ENCODE results near the gene NHSL2. TPM values are rescaled to one million over a fixed set of nuclear protein-coding genes. Genes with fewer than 3 reads are reported as not detected.
A peak's percentile ranks its signal among the peaks of the same experiment; 100 is the strongest.

Gene NHSL2
- total and polyA plus RNA-seq, 4 experiments from 2014 or later: 8.1 to 27.2 (median 10.6) TPM

DNA sequence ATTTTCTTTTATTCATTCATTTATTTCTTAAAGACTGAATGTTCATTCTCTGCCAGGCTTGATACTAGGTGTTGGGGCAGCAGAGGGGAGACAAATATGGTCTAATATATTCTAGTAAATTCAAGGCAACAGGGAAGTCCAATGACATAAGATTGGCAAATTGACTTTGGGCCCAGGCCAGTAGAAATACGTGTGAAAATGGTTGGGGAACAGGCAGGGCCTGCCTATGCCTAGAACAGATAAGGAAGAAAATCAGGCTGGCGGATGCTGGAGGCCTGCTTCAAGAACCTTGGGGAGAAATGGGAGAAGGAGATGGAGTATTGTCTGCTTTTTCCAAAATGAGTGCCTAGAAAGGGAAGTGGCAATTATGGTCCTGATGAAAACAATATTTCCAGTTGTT, 112.4 kb downstream of the NHSL2 start:
- Mint-ChIP-seq H3K27ac (no peak overlapping the region), H3K9me3 (no peaks in the 10 kb centered on the region), H3K4me1 (peaks cover 18 to 38% (median 24%) of the 10 kb centered on the region in 4 donors), H3K36me3 (no peaks in the 10 kb centered on the region), H3K4me3 (no peak overlapping the region), H3K27me3 (no peaks in the 10 kb centered on the region)
- H3K36me3 ChIP-seq (ENCODE audit: insufficient read depth, low read length): no peaks in the 10 kb centered on the region
- H3K9me3 ChIP-seq (ENCODE audit: control insufficient read depth in 1 of 2, low read length in 2 of 2): no peaks in the 10 kb centered on the region
- H3K4me1 ChIP-seq (ENCODE audit: insufficient read depth, low read length): peaks cover 34% of the 10 kb centered on the region
- H3K4me3 ChIP-seq (ENCODE audit: low read length in 2 of 2): no peak overlapping the region
- no peak overlapping the region for H3K27ac ChIP-seq (ENCODE audit: low read depth, low read length)
- no peak for DNase-seq
- POLR2A ChIA-PET (ENCODE audit: partially characterized antibody): interaction anchor here (1.0 kb wide), 1 partner anchor 109 kb away, joined by 3 read pairs; the partner anchor contains the start of gene RTL5
- intact Hi-C loops (cut with micrococcal nuclease): no loop called here
- CTCF ChIA-PET (ENCODE audit: partially characterized antibody): interaction anchor here (1.3 to 11.0 kb wide), 7 partner anchors 7 to 105 kb away, joined by 4 to 241 read pairs (median 13); partner anchors contain the start of gene RTL5
- H3K27me3 ChIP-seq (ENCODE audit: insufficient read depth, low read length): no peaks in the 10 kb centered on the region

DNA sequence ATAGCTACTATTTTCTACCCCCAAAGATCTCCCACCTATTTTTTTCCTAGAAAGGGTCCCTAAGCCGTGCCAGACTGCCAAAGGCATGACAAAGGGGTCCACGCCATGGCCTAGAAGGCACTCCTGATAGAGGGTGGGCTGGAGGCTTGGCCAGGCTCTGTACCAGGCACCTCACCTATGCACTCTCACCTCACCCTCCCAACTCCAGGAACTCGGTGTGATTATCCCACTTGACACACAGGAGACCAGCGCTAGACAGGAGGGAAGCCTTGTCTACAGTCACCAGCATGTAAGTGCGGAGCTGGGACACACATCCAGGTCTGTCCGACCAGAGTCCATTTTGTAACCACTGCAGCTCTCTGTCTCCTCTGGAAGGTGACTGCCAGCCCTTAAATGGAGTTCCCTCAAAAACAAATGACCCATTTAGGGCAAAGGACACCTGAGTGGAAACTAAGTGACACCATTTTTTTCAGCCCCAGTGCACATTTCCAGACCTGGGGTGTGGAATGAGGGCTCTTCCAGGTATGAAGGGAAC, 114.7 kb downstream of the NHSL2 start:
- Histone ChIP-seq H3K36me3 (ENCODE audit: insufficient read depth, low read length) (no peaks in the 10 kb centered on the region), H3K9me3 (ENCODE audit: control insufficient read depth in 1 of 2, low read length in 2 of 2) (no peaks in the 10 kb centered on the region), H3K4me3 (ENCODE audit: low read length in 2 of 2) (no peak overlapping the region), H3K27ac (ENCODE audit: low read depth, low read length) (no peak overlapping the region), H3K4me1 (ENCODE audit: insufficient read depth, low read length) (peaks cover 25% of the 10 kb centered on the region), H3K27me3 (ENCODE audit: insufficient read depth, low read length) (no peaks in the 10 kb centered on the region)
- H3K27me3 Mint-ChIP-seq: no peaks in the 10 kb centered on the region
- H3K27ac Mint-ChIP-seq: no peak overlapping the region
- DNase-seq: no peak
- intact Hi-C loops (cut with micrococcal nuclease): no loop called here
- H3K9me3 Mint-ChIP-seq: no peaks in the 10 kb centered on the region
- no peak overlapping the region for H3K4me3 Mint-ChIP-seq
- peaks cover 16 to 25% (median 17%) of the 10 kb centered on the region in 4 donors for H3K4me1 Mint-ChIP-seq
- no peaks in the 10 kb centered on the region for H3K36me3 Mint-ChIP-seq
- ChIA-PET CTCF (ENCODE audit: partially characterized antibody) (interaction anchor here (11.0 kb wide), 1 partner anchor 103 kb away, joined by 241 read pairs; the partner anchor contains the start of gene RTL5), POLR2A (ENCODE audit: partially characterized antibody) (no interaction called here)

DNA sequence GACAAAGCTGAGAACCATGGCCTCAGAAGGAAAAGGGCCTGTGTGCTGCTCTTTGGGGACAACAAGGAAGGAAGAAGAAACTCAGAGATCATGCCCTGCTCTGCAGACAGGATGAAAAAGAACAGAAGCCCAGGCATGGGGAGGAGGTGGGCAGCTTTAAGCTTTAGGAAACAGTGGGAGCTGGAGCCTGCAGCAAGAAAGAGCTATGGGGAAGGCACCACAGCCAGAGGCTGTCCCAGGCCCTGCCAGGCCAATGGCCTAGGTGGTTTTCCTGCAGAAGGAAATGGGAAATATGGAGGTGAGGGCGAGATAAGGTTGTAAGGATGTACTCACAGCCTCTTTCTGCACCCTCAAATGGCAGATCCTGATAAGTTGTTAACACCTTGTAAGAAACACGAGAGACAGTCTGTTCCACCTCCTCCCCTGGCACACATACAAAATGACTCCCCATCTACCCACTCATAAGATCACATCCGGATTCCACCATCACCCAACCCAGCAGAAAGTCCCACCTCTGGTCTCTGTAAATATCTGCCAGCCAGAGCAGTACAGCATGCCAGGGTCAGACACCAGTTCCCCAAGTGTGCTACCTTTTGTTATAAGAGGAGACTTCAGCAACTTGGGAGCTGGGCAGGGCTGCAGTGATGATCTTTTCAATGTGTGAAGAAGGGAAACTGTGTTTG, 115.8 kb downstream of the NHSL2 start:
- Histone ChIP-seq H3K4me1 (ENCODE audit: insufficient read depth, low read length) (peaks cover 13% of the 10 kb centered on the region), H3K36me3 (ENCODE audit: insufficient read depth, low read length) (no peaks in the 10 kb centered on the region), H3K27me3 (ENCODE audit: insufficient read depth, low read length) (no peaks in the 10 kb centered on the region), H3K27ac (ENCODE audit: low read depth, low read length) (no peak overlapping the region), H3K9me3 (ENCODE audit: control insufficient read depth in 1 of 2, low read length in 2 of 2) (no peaks in the 10 kb centered on the region), H3K4me3 (ENCODE audit: low read length in 2 of 2) (no peak overlapping the region)
- DNase-seq: no peak
- H3K27me3 Mint-ChIP-seq: no peaks in the 10 kb centered on the region
- H3K9me3 Mint-ChIP-seq: no peaks in the 10 kb centered on the region
- H3K36me3 Mint-ChIP-seq: no peaks in the 10 kb centered on the region
- POLR2A ChIA-PET (ENCODE audit: partially characterized antibody): no interaction called here
- intact Hi-C loops (cut with micrococcal nuclease): no loop called here
- peak overlapping the region in 1 of 7 donors; percentile 61 for H3K27ac Mint-ChIP-seq
- H3K4me3 Mint-ChIP-seq: peak overlapping the region in 1 of 8 donors; percentile 27
- CTCF ChIA-PET (ENCODE audit: partially characterized antibody): interaction anchor here (0.6 to 11.0 kb wide), 2 partner anchors 102 to 545 kb away, joined by 5 to 241 read pairs; partner anchors contain the start of gene RTL5
- peaks cover 5 to 14% (median 7%) of the 10 kb centered on the region in 4 donors for H3K4me1 Mint-ChIP-seq

DNA sequence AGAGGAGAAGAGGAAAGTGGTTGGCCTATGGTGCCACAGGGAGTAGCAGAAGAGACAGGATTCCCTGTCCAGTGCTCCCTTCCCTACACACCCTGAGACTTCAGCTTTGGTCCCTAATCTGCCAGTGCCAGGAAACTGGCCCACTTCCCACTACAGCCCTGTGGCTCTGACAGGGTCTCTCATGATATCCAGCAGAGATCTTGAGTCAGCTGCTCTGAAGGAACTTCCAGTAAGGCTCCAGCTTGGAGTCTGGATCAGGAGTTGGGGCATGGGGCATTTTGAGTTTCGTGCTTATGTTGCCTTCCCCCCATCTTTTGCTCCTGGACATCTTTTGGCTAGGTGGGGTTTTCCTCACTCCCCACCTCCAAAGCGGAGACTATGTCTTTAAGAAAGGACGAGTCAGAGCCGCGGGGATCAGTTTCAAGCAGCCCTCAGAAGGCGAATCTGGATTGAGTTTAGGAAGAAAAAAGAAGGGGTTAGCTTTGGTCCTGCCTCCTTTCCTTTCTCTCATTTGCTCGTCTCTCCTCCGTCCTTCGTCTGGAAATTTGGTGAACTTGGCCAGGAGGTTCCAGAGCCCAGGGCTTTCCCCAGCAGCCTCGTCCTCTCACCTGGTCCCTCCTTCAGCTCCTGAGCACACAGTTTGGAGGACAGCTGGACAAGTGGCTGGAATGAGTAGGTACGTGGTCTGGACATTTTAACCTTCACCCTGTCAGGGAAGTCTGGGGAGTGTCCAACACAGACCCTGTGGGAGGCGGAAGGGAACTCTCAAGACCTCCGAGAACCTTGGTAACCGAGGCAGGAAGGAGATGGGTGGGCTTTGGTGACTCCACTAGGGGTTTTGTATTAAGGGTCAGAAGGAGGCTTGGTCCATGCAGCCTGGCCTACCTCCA, 116.6 kb downstream of the NHSL2 start:
- no peak overlapping the region for H3K4me3 ChIP-seq (ENCODE audit: low read length in 2 of 2)
- H3K36me3 ChIP-seq (ENCODE audit: insufficient read depth, low read length): no peaks in the 10 kb centered on the region
- Mint-ChIP-seq H3K36me3 (no peaks in the 10 kb centered on the region), H3K4me3 (no peak overlapping the region), H3K4me1 (peaks cover 3 to 7% (median 5%) of the 10 kb centered on the region in 4 donors), H3K27ac (no peak overlapping the region), H3K27me3 (no peaks in the 10 kb centered on the region), H3K9me3 (no peaks in the 10 kb centered on the region)
- DNase-seq: no peak
- no peak overlapping the region for H3K27ac ChIP-seq (ENCODE audit: low read depth, low read length)
- H3K4me1 ChIP-seq (ENCODE audit: insufficient read depth, low read length): peaks cover 7% of the 10 kb centered on the region
- H3K9me3 ChIP-seq (ENCODE audit: control insufficient read depth in 1 of 2, low read length in 2 of 2): no peaks in the 10 kb centered on the region
- intact Hi-C loops (cut with micrococcal nuclease): no loop called here
- H3K27me3 ChIP-seq (ENCODE audit: insufficient read depth, low read length): no peaks in the 10 kb centered on the region
- ChIA-PET CTCF (ENCODE audit: partially characterized antibody) (interaction anchor here (0.8 to 11.0 kb wide), 2 partner anchors 28 to 101 kb away, joined by 3 to 241 read pairs; partner anchors contain the start of gene RTL5), POLR2A (ENCODE audit: partially characterized antibody) (no interaction called here)

DNA sequence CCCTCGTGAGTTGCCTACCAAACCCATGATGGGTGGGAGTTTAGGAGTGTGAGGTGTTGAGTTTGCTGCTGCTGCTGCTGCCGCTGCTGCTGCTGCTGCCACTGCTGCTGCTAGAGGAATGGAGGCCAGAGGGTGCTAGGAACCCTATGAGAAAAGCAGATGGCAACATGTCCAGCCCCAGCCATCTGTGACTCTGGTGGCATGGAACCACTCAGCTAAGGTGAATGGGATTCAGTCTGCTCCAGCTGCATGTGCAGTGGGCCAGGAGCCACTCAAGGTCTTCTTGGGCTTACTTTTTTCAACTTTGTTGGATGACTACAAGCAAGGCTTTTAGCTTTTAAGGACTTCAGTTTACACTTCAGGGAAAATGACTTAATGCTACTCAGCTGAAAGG, 117.3 kb downstream of the NHSL2 start:
- Histone ChIP-seq H3K4me1 (ENCODE audit: insufficient read depth, low read length) (peaks cover 7% of the 10 kb centered on the region), H3K4me3 (ENCODE audit: low read length in 2 of 2) (no peak overlapping the region), H3K36me3 (ENCODE audit: insufficient read depth, low read length) (no peaks in the 10 kb centered on the region), H3K27me3 (ENCODE audit: insufficient read depth, low read length) (no peaks in the 10 kb centered on the region), H3K9me3 (ENCODE audit: control insufficient read depth in 1 of 2, low read length in 2 of 2) (no peaks in the 10 kb centered on the region), H3K27ac (ENCODE audit: low read depth, low read length) (no peak overlapping the region)
- no peaks in the 10 kb centered on the region for H3K36me3 Mint-ChIP-seq
- H3K9me3 Mint-ChIP-seq: no peaks in the 10 kb centered on the region
- CTCF ChIA-PET (ENCODE audit: partially characterized antibody): interaction anchor here (0.8 to 1.8 kb wide), 2 partner anchors 27 to 99 kb away, joined by 3 to 6 read pairs; no protein-coding TSS in a partner anchor
- POLR2A ChIA-PET (ENCODE audit: partially characterized antibody): no interaction called here
- H3K27me3 Mint-ChIP-seq: no peaks in the 10 kb centered on the region
- intact Hi-C loops (cut with micrococcal nuclease): no loop called here
- DNase-seq: no peak
- H3K4me1 Mint-ChIP-seq: peaks cover 3 to 7% (median 5%) of the 10 kb centered on the region in 4 donors
- H3K4me3 Mint-ChIP-seq: no peak overlapping the region
- H3K27ac Mint-ChIP-seq: no peak overlapping the region

DNA sequence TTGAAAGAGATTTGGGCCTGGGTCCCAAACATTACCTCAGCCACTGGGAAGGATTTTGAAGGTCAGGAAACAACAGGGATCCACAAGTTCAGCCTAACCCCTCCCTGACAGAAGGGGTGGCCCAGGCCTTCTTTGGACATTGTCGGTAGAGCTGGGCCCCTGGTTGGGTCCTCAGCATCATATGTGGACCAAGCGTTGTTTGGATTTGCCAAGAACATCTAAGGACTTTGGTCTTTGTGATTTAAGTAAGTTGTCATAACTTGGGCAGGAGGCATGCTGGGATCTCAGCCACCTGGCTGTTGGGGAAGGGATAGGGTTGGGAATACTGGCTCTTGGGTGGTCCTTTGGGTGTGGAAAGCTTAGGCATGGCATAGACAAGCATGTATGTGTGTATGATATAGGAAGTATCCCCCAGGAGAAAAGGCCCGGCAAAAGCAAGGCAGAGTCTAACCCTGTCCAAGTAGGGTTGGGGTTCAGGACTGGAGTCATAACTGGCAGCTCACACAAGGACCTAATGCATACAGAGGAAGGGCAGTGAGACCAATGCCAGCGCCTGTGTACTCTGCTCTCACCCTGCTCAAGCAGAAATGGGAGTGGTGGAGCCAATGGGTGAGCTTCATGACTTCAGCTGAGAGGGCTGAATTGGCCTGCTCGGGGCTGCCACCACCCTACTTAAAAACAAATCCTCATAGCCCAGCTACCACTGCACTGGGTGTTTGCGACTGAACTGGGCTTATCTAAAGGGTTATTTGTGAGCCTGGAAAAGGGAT, 118.2 kb downstream of the NHSL2 start:
- POLR2A ChIA-PET (ENCODE audit: partially characterized antibody): no interaction called here
- Mint-ChIP-seq H3K4me1 (peaks cover 3 to 7% (median 5%) of the 10 kb centered on the region in 4 donors), H3K27ac (no peak overlapping the region), H3K27me3 (no peaks in the 10 kb centered on the region), H3K4me3 (no peak overlapping the region), H3K9me3 (no peaks in the 10 kb centered on the region), H3K36me3 (no peaks in the 10 kb centered on the region)
- no peak for DNase-seq
- Histone ChIP-seq H3K36me3 (ENCODE audit: insufficient read depth, low read length) (no peaks in the 10 kb centered on the region), H3K4me1 (ENCODE audit: insufficient read depth, low read length) (peaks cover 7% of the 10 kb centered on the region), H3K27me3 (ENCODE audit: insufficient read depth, low read length) (no peaks in the 10 kb centered on the region), H3K27ac (ENCODE audit: low read depth, low read length) (no peak overlapping the region), H3K4me3 (ENCODE audit: low read length in 2 of 2) (no peak overlapping the region), H3K9me3 (ENCODE audit: control insufficient read depth in 1 of 2, low read length in 2 of 2) (no peaks in the 10 kb centered on the region)
- CTCF ChIA-PET (ENCODE audit: partially characterized antibody): interaction anchor here (0.6 to 3.6 kb wide), 4 partner anchors 7 to 98 kb away, joined by 3 to 13 read pairs (median 5); no protein-coding TSS in a partner anchor
- intact Hi-C loops (cut with micrococcal nuclease): no loop called here
